GM19467 (cell line): Measurements from ENCODE around the gene MYOM1.

Experiments used
- ATAC-seq: cut with Tn5 transposase; IDR thresholded peaks from one replicate; pipeline ENCODE4 v1.9.1; 2021; ENCODE audit warnings: mild to moderate bottlenecking, moderate library complexity; ENCODE audit not compliant: unreplicated experiment

Gene MYOM1

DNA sequence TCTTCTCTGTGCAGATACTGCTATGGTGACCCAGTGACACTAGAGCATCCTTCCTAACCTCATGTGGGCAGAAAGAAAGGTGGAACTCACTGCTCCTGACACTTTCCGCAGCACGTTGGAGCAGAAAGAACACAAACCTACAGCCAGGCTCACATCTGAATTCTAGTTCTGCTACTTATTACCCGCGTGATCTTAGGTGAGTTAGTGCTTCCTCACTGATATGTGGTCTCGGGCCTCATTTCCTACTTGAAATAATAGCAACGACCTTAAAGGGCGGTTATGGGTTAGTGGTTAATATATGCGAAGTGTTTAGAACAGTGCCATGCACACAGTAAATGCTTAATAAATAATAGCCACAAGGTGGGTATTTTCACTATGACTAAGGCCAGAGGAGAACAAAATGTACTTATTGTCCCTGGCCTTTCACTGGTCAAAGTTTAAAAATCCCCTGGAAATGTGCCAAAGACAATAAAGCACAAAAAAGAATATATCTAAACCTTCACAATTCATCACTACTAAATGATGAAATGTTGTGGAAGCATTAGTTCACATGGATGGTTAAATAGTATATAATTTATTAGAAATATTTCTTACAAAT, 66.6 kb downstream of the MYOM1 start:
- peak; percentile 75 for ATAC-seq

DNA sequence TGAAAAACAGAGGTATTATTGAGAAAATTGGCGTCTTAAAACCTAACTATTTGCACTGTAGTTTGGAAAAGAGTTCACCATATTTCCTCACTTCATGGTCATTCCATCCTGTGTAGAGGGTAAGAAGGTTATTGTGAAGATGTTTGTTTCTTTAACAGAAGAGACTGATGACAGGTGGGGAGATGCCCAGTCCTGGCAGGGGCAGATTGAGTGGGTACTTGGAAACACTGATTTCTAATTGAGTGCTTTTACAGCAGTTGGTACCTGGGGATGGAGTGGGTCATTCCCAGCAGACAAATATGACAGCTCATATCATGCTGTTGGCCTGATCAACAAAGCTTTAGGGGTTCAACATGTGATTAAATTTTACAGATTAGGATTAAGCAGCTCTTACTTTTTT, 67.5 kb downstream of the MYOM1 start:
- ATAC-seq: no peak

DNA sequence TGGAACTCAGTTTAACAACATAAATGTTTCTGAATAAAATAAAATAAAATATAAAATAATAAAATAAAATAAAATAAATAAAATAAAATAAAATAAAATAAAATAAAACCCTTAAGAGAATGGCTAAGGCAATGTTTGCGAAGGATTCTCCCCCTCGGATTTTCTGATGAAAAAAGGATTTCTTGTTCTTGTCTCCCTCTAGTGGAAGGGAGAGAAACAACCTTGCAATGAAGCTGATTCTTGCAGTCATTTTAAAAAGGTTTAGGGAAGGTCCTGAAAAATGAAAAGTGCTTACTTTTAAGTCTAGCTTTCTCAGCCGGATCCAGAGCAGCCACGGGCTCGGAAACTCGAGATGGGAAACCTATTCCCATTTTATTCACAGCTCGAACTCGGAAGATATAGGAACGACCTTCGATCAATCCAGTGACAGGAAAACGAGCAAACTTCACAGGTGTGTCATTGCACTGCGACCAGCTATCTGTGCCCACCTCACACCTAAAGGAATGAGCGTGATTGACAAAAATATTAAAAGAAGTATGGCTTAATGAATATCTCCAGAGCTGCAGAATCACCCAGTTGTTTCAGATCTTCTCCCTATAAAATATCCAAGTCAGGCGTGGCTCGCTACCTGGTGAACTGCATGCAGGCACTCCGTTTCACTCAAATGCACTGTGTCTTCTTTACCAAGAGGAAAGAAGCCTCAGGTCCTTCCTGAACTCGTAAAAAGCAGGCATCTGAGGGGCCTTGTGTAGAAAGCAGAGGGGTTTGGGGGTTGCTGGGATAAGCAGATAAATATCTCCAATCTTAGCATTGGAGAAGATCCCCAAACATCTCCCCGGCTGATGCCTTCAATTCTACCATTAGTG, 68.1 kb downstream of the MYOM1 start:
- ATAC-seq: no peak

DNA sequence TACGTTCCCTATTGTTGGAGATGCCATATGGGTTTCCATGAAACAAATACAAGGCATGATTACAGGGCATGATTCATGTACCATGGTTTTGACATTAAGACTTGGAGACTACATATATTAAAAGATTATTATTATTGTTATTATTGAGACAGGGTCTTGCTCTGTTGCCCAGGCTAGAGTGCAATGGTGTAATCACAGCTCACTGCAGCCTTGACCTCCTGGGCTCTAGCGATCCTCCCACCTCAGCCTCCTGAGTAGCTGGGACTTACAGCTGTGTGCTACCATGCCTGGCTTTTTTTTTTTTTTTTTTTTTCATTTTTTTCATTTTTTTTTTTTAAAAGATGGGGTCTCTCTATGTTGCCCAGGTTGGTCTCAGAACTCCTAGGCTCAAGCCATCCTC, 69.1 kb downstream of the MYOM1 start:
- ATAC-seq: no peak

DNA sequence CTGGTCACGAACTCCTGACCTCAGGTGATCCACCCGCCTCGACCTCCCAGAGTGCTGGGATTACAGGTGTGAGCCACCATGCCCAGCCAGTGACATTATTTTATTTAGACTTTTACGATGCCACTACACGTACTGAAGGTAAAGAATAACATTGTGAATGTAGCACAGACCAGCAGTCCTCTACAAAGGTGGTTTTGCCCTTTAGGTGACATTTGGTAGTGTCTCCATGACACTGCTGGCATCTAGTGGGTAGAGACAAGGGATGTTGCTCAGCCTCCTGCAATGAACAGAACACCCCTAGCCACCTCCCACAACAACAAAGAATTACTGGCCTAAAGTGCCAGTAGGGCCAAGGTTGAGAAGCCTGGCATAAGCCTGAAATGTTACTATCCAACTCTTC, 69.5 kb downstream of the MYOM1 start:
- ATAC-seq: no peak

DNA sequence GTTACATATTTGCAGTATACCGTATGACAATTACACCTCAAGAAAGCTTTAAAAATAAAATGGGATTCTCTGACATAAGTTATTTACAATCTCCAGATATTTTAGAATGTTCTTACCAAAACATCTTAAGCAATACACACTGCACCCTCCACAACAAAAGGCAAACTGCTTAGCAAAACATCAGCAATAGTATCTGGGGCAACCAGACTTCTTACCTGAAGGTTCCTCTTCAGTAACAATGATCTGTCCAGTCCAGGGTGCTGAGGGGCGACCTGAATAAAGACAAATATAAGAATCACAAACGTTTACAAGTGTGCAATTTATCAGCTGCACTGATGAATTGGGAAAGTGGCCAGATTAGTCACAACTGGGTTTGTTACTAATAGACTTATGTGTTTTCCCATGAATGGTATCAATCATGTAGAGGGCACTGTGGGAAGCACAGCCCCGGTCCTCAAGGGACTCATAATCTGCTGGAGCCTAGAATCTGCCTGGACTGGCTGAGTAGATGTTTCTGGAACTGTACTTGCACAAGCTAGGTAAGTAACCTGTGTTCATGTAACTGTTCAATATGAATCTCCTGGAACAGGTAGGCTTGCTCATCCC, 70.7 kb downstream of the MYOM1 start:
- no peak for ATAC-seq

DNA sequence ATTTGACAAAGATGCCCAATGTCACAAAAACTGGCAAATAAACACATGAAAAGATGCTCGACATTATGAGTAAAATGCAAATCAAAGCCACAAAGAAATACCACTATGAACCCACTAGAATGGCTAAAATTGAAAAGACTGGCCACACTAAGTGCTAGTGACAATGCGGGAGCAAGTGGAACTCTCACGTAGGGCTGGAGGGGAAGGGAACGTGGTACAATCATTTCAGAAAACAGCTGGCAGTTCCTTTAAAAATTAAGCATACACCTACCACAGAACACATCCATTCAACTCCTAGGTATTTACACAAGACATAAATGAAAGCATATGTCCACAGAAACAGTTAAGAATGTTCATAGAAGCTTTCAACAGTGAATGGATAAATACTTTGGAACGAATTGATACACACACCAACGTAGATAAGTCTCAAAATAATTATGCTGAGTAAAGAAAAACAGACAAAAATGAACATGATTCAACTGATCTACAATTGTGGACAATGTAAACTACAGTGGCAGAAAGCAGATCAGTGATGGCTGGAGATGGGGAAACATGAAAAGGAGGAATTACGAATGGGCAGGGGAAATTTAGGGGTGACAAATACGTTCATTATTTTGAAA, 71.7 kb downstream of the MYOM1 start:
- no peak for ATAC-seq

DNA sequence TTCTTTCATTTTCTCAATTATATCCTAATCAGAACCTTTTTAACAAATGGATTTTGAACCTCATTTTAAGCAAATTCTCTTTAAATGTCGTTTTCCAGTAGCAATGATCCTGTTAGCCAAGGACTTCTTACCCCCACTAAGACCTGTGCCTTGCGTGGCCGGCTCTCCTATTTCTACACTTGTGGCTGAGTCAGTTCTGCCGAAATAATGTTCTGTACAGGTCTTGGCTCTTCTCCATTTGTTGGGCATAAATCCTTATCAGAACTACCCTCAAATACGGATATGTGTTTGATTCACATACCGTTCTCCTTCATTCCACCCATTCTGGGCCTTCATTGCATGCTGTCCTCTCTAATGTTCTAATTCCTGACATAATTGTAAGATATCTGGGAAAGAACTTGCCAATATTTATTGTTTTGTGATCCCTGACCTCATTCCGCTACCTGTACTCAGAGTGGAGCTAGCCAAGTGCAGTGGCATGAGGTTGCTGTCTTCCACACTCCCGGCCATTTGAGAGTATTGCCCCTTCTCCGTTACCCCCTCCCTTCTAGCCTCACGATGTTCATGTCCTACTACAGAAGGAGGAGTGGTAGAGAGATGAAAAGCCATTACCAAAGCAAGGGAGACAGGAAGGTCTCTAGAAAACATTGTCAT, 78.7 kb downstream of the MYOM1 start:
- ATAC-seq: no peak

DNA sequence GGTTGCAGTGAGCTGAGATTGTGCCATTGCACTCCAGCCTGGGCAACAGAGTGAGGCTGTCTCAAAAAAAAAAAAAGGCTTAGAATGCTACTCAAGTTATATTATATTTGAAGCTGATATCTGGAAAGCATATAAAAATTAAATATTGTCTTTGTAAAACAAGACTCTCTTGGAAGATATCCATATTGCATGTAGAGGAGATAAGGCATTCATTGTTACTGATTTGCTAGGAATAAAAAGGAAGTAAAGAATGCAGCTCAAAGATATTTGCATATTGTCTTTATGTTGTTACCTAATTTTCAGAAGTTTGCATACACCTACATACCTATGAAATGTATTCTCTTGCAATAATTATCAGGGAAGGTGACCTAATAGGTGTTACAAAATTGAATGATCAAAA, 79.4 kb downstream of the MYOM1 start:
- no peak for ATAC-seq

DNA sequence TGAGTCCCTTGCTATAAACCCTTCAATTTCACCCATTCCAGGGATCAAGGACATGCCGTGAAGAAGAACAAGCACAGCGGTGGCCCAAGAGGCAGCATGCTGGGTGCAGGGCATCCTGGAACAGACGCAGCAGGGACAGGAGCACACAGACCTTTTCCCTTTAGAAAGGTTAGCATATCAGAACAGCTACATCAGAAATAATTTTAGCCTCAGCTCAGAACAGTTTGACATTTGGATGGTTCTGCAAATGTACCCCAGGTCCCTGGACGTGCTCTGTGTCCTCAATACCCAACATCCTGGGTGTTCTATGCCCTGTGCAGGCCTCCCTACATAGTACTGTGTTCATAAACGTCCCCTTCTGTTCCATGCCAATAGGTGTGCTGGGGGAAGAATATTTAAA, 80.4 kb downstream of the MYOM1 start:
- ATAC-seq: no peak

DNA sequence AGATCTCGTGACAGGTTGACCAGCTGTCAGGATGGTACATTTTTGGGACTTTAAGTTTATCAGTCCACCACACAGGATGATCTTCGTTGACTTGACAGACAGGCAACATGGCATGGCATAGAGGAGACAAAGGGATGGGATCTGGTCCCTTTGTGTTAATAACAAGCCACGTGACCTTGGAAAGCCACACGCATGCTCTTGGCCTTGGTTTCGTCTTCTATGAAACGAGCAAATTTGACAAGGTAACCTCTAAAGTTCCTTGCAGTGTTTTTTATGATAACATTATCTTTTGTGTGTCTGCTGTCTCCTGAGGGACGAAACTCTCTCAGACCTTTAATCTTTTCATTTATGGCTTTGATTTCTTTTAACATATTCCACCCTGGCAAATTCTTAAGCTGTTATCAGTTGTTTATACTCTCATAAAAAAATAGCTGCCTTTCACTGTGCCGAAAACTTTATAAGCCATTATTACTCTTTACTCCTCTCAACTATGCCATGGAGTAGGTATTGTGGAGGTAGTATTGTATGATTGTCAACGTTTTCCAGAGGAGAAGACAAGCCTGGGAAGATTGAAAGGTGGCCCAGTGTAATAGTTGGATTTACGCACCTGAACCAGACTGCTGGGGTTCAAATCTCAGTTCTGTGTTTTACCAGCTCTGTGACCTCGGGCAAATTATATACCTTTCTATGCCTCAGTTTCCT, 81.3 kb downstream of the MYOM1 start:
- no peak for ATAC-seq

DNA sequence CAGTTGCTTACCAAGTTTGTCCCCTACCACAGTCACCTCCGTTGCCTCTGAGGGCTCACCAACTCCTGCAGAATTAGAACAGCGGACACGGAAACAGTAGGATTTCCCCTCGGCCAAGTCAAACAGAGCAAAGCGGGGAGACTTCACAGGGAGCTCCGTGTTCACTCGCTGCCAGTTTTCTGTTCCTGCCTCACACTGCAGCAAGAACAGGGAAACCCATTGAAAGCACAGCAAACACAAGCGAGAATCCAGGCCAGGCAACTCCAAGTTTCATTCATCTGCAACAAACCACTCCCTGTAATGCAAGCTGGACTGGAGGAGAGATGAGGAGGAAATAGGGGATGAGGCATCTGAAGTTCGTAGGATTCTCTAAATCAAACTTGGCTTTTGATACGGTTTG, 84.2 kb downstream of the MYOM1 start:
- no peak for ATAC-seq

DNA sequence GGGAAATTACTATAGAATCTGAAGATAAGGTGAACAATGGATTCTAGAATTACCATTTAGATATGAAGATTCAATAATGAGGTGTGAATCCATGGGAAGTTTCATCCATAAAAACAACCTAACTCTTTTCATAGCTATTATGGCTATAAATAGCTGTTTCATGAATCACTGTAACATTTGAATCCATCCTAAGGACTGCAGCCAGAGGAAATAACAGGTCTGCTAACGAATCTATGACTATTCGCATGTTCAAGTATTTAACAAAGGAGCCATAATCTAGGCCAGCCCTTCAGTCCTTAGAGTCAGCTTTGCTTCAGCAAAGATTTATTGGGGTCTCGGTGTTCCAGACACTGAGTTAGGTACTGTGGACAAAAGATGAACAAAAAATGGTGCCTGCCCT, 87.1 kb downstream of the MYOM1 start:
- ATAC-seq: no peak

DNA sequence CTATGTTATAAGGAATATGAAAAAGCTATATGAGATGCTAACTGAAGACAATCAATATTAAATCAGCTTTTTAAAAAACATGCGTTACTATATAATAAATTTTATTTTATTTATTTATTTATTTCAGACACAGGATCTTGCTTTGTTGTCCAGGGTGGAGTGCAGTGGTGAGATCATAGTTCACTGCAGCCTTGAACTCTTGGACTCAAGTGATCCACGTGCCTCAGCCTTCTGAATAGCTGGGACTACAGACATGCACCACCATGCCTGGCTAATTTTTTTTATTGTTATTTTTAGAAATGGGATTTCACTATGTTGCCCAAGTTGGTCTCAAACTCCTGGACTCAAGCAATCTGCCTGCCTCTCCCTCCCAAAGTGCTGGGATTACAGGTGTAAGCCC, 89.4 kb downstream of the MYOM1 start:
- no peak for ATAC-seq

DNA sequence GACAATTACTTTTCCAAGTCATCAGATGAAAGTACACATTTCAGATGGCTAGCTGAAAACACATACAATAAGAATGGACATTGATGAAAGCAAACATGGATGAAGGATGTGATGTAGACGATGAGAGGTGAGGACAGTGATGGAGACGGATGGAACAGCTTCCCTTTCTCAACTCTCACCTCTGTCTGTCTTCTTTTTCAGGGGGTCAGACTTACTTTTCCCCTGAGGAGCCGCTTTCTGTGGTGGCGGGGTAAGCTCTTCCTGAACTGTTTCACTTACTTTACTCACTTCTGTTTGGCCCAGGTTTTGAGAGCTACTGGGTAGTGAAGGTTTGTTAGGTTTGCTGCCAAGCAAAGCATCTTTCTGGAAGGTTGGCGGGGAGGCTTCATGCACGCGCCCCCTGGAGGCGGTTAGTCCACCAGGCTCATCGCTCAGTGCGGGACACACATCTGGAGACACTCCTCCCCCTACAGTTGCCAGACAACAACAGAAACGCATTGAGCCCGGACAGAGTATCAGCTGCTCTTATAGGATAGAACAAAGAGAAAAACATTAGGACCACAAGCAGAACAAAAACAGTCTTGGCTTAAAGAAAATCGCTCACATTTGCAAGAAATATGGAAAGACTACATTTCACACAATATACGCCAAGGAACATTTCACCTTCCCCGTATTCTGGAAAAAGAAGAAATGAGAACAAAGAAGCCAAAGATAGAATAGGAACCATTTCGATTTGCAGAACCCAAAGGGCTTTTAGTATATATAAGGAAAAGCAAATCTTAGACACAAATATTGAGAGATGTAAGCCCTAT, 90.5 kb downstream of the MYOM1 start:
- ATAC-seq: peak; percentile 97

DNA sequence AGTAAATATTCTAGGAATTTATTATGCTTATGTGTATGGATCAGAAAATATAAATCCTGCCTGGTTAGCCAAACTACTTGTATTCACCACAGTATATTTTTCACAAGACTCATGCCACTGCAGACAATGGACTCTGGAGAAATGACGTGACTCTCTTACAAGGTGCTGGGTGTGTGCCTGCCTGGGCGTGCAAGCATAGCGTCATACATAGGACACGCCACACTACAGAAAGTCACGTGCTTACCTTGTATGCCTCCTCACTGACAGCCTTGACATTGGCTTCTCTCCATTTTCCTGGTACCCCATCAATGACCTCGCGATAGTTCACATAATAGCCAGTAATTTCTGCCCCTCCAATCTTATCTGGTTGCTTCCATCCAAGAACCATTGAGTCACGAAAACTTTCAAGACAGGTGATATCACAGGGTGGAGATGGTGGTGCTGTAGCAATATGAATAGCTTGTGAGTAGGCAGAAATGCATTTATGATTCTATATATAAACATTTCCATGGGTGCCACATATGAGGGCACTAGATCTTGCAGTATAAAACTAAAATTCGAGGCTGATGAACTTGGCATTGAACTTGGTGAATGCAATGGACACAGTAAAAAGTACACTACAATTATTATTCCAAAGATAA, 93.2 kb downstream of the MYOM1 start:
- ATAC-seq: no peak

DNA sequence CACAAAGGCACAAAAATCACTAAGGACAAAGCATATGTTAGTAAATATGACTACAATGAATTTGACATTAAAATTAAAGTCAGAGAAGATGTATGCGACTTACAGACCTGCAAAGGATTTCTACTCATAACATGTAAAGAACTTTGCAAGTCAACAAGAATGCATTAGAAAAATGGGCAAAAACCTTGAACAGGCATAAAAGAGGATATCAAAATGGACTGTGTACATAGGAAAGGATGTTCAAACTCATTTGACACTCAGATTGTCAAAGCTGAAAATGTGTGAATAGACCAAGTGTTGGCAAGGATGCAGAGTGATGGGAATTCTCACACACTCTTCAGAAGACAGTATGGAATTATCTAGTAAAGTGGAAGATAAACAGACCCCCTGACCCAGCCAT, 94.9 kb downstream of the MYOM1 start:
- ATAC-seq: no peak

DNA sequence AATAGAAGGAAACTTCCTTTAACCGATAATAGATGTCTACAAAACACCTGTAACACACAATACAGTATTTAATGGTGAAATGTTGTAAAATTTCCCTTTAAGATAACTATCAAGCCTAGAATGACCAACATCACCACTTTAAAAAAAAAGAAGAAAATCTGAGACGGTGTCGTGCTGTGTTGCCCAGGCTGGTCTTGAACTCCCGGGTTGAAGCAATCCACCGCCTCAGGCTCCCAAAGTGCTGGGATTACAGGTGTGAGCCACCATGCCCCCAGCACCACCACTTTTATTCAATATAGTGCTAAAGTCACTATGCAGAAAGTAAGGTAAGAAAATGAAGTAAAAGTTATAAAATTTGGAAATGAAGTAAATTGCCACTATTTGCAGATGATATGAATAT, 96.9 kb downstream of the MYOM1 start:
- no peak for ATAC-seq

DNA sequence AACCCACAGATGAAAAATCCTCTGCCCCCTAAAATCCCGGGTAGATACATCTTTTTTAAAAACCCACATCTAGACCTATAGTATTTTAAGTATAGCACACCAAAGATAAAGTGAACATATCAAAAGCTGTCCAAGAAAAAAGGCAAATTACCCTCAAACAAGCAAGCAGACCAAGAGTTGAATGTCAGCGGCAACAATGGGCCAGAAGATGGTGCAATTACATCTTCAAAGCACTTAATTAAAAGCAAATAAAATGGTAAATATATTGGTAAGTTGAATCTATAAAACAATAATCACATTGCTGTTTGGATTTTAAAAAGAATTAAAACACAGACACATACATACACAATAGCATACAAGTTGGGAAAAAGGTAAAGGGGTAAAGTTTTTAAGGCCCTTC, 98.5 kb downstream of the MYOM1 start:
- ATAC-seq: no peak
